ENCODE results near the gene MUC15. TPM values are rescaled to one million over a fixed set of nuclear protein-coding genes. Genes with fewer than 3 reads are reported as not detected.

Gene MUC15
- total and polyA plus RNA-seq, 2 donors (not counting 1 experiment from before 2014, with no cell fraction given) = not detected

DNA sequence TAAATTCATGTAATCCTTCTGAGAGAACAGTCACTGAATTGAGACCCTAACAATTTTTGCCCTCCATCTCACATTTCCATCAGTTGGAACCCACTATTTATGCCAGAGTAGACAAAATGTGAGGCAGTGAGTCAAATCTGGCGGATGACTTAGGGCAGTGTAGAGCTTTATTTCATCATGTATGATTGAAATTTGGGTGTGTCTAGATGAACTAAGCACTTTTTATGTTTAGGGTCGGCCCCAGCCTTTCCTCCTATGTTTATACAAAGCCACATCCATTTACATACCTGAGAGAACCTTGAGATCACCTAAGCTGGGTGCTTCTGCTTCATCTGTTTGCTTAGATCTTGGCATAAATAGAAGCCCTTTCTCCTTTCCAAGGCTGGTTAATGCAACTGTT lies 15.0 kb upstream of the MUC15 start:
- Histone ChIP-seq H2AFZ (ENCODE audit: insufficient read depth, low read depth, low read length, poor library complexity, severe bottlenecking) (no peak overlapping the region), H3K9me3 (ENCODE audit: control extremely low read depth in 1 of 3, control insufficient read depth in 2 of 3, insufficient read depth in 1 of 3, low read length in 2 of 3) (peaks cover 0 to 4% (median 0%) of the 10 kb centered on the region in 3 donors), H3K36me3 (replicated peaks in 1 of 2; ENCODE audit: control extremely low read depth in 1 of 2, control insufficient read depth in 1 of 2, extremely low read depth in 1 of 2, insufficient read depth in 2 of 2, low read length in 1 of 2) (no peaks in the 10 kb centered on the region), H3K27me3 (replicated peaks in 1 of 4; ENCODE audit: control extremely low read depth in 1 of 4, control insufficient read depth in 3 of 4, insufficient read depth in 4 of 4, low read length in 3 of 4) (no peaks in the 10 kb centered on the region), H3K4me3 (ENCODE audit: control extremely low read depth in 1 of 5, extremely low read depth in 1 of 5, insufficient read depth in 1 of 5, low read depth in 2 of 5, low read length in 4 of 5) (no peak overlapping the region), H3K27ac (ENCODE audit: low read length in 2 of 2) (no peak overlapping the region), H3K9ac (ENCODE audit: low read length) (no peak overlapping the region), H3K79me2 (ENCODE audit: control insufficient read depth, insufficient read depth, low read length) (no peaks in the 10 kb centered on the region), H4K20me1 (ENCODE audit: control insufficient read depth, insufficient read depth, low read length, poor library complexity, severe bottlenecking) (no peaks in the 10 kb centered on the region), H3K4me1 (ENCODE audit: control insufficient read depth in 2 of 2, insufficient read depth in 2 of 2, low read length in 2 of 2) (no peaks in the 10 kb centered on the region), H3K4me2 (replicated peaks; ENCODE audit: low read depth, low read length, poor library complexity, severe bottlenecking) (no peak overlapping the region)
- H3K4me1 Mint-ChIP-seq = no peaks in the 10 kb centered on the region
- ChIA-PET CTCF (no interaction called here), POLR2A (no interaction called here)
- H3K27me3 Mint-ChIP-seq = no peaks in the 10 kb centered on the region
- intact Hi-C loops (cut with micrococcal nuclease) = no loop called here
- ATAC-seq (ENCODE audit: low read depth) (no peak), DNase-seq (no peak)
- no CpG with 5 or more reads among the region's 2 CpGs for WGBS (ENCODE audit: insufficient coverage)
- H3K4me3 Mint-ChIP-seq = no peak overlapping the region
- H3K27ac Mint-ChIP-seq = no peak overlapping the region
- no peak for TF ChIP-seq EZH2 (IDR thresholded peaks at IDR 0.05; ENCODE audit: borderline replicate concordance, insufficient read depth, low read depth, low read length, poor library complexity, severe bottlenecking)
- TF ChIP-seq, protein P1, sequence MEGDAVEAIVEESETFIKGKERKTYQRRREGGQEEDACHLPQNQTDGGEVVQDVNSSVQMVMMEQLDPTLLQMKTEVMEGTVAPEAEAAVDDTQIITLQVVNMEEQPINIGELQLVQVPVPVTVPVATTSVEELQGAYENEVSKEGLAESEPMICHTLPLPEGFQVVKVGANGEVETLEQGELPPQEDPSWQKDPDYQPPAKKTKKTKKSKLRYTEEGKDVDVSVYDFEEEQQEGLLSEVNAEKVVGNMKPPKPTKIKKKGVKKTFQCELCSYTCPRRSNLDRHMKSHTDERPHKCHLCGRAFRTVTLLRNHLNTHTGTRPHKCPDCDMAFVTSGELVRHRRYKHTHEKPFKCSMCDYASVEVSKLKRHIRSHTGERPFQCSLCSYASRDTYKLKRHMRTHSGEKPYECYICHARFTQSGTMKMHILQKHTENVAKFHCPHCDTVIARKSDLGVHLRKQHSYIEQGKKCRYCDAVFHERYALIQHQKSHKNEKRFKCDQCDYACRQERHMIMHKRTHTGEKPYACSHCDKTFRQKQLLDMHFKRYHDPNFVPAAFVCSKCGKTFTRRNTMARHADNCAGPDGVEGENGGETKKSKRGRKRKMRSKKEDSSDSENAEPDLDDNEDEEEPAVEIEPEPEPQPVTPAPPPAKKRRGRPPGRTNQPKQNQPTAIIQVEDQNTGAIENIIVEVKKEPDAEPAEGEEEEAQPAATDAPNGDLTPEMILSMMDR (IDR thresholded peaks at IDR 0.05) = no peak
- peaks cover 2% of the 10 kb centered on the region for H3K9me3 Mint-ChIP-seq (ENCODE audit: insufficient read depth)

- Histone ChIP-seq H3K4me1 (ENCODE audit: control insufficient read depth in 2 of 2, insufficient read depth in 2 of 2, low read length in 2 of 2) (no peaks in the 10 kb centered on the region), H3K9ac (ENCODE audit: low read length) (no peak overlapping the region), H3K27ac (ENCODE audit: low read length in 2 of 2) (no peak overlapping the region), H2AFZ (ENCODE audit: insufficient read depth, low read depth, low read length, poor library complexity, severe bottlenecking) (no peak overlapping the region), H3K4me3 (ENCODE audit: control extremely low read depth in 1 of 5, extremely low read depth in 1 of 5, insufficient read depth in 1 of 5, low read depth in 2 of 5, low read length in 4 of 5) (no peak overlapping the region), H3K27me3 (replicated peaks in 1 of 4; ENCODE audit: control extremely low read depth in 1 of 4, control insufficient read depth in 3 of 4, insufficient read depth in 4 of 4, low read length in 3 of 4) (no peaks in the 10 kb centered on the region), H3K36me3 (replicated peaks in 1 of 2; ENCODE audit: control extremely low read depth in 1 of 2, control insufficient read depth in 1 of 2, extremely low read depth in 1 of 2, insufficient read depth in 2 of 2, low read length in 1 of 2) (no peaks in the 10 kb centered on the region), H3K4me2 (replicated peaks; ENCODE audit: low read depth, low read length, poor library complexity, severe bottlenecking) (no peak overlapping the region), H4K20me1 (ENCODE audit: control insufficient read depth, insufficient read depth, low read length, poor library complexity, severe bottlenecking) (no peaks in the 10 kb centered on the region), H3K79me2 (ENCODE audit: control insufficient read depth, insufficient read depth, low read length) (no peaks in the 10 kb centered on the region), H3K9me3 (ENCODE audit: control extremely low read depth in 1 of 3, control insufficient read depth in 2 of 3, insufficient read depth in 1 of 3, low read length in 2 of 3) (no peaks in the 10 kb centered on the region)
- POLR2A ChIA-PET = no interaction called here
- no peak overlapping the region for H3K27ac Mint-ChIP-seq
- no peak for DNase-seq
- CTCF ChIA-PET = no interaction called here
- H3K4me1 Mint-ChIP-seq = no peaks in the 10 kb centered on the region
- intact Hi-C loops (cut with micrococcal nuclease) = no loop called here
- no peak for ATAC-seq (ENCODE audit: low read depth)
- TF ChIP-seq, protein P1 (IDR thresholded peaks at IDR 0.05) = no peak
- TF ChIP-seq EZH2 (IDR thresholded peaks at IDR 0.05; ENCODE audit: borderline replicate concordance, insufficient read depth, low read depth, low read length, poor library complexity, severe bottlenecking) = no peak
- H3K27me3 Mint-ChIP-seq = no peaks in the 10 kb centered on the region
- no peaks in the 10 kb centered on the region for H3K9me3 Mint-ChIP-seq (ENCODE audit: insufficient read depth)
- no peak overlapping the region for H3K4me3 Mint-ChIP-seq
Measured at GRCh38 chr11:26584818-26585217, 12.8 kb upstream of the MUC15 start.

Data from B cell (primary cell).